ENCODE measurements around the gene CALHM6. TPM values are rescaled to one million over a fixed set of nuclear protein-coding genes. Genes with fewer than 3 reads are reported as not detected.

CALHM6 gene
- total and polyA plus RNA-seq, 12 donors = 1.1 to 55.3 (median 6.5) TPM

DNA sequence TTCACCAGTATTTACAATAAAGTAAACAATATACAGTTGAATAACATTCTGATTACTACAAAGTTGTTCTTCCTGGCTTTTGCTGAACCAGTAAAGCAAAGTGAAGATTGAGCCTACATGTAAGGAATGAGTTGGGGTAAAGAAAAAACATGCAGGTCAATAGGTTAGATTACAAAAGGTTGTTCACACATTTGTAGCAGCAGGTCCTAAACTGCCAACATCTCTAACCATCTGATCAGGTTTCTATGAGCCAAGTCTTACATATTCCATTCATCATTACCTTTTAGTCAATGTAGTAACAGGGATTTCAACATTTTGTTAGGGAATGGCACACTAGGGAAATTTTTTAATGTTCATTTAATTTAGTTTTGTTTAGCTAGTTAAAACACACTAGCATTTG lies 9.3 kb upstream of the CALHM6 start:
- Histone ChIP-seq H3K9me3 (replicated peaks in 1 of 3) (no peaks in the 10 kb centered on the region), H3K4me1 (replicated peaks in 1 of 2) (peaks cover 3 to 17% of the 10 kb centered on the region in 2 donors), H3K36me3 (replicated peaks in 1 of 2) (no peaks in the 10 kb centered on the region), H3K4me3 (no peak overlapping the region), H3K27ac (no peak overlapping the region), H3K27me3 (no peaks in the 10 kb centered on the region)
- intact Hi-C loops (cut with DNase I) = no loop called here
- TF ChIP-seq POLR2A (IDR thresholded peaks at IDR 0.05) = no peak
- TF ChIP-seq, protein P1, sequence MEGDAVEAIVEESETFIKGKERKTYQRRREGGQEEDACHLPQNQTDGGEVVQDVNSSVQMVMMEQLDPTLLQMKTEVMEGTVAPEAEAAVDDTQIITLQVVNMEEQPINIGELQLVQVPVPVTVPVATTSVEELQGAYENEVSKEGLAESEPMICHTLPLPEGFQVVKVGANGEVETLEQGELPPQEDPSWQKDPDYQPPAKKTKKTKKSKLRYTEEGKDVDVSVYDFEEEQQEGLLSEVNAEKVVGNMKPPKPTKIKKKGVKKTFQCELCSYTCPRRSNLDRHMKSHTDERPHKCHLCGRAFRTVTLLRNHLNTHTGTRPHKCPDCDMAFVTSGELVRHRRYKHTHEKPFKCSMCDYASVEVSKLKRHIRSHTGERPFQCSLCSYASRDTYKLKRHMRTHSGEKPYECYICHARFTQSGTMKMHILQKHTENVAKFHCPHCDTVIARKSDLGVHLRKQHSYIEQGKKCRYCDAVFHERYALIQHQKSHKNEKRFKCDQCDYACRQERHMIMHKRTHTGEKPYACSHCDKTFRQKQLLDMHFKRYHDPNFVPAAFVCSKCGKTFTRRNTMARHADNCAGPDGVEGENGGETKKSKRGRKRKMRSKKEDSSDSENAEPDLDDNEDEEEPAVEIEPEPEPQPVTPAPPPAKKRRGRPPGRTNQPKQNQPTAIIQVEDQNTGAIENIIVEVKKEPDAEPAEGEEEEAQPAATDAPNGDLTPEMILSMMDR (IDR thresholded peaks at IDR 0.05) = no peak
- no peak for DNase-seq

DNA sequence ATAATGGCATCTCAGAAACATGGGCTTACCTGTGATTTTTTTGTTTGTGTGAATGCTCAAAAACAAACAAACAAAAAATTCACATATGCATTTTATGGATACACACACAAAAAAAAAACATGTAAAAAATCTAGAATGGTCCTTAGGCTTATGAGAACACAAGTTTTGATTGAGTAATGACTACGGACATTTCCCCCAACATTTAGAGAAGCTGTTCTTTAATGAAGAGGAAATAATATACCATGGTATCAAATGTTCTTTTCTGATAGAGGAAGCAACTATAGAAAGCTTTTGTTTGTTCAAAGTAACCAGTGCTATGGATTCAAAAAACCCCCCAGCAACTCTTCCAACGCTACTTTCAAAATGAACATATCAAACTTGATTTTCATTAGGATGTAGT lies 8.6 kb upstream of the CALHM6 start:
- H3K4me3 ChIP-seq = no peak overlapping the region
- H3K4me1 ChIP-seq (replicated peaks in 1 of 2) = peaks cover 0 to 11% of the 10 kb centered on the region in 2 donors
- no peaks in the 10 kb centered on the region for H3K9me3 ChIP-seq (replicated peaks in 1 of 3)
- no peak overlapping the region for H3K27ac ChIP-seq
- DNase-seq = no peak
- no peaks in the 10 kb centered on the region for H3K27me3 ChIP-seq
- no peaks in the 10 kb centered on the region for H3K36me3 ChIP-seq (replicated peaks in 1 of 2)
- intact Hi-C loops (cut with DNase I) = no loop called here
- no peak for TF ChIP-seq POLR2A (IDR thresholded peaks at IDR 0.05)
- TF ChIP-seq, protein P1 (IDR thresholded peaks at IDR 0.05) = no peak
- 76 to 86% (median 82%) methylated on average over 2 of the region's 2 CpGs for WGBS, 4 donors

DNA sequence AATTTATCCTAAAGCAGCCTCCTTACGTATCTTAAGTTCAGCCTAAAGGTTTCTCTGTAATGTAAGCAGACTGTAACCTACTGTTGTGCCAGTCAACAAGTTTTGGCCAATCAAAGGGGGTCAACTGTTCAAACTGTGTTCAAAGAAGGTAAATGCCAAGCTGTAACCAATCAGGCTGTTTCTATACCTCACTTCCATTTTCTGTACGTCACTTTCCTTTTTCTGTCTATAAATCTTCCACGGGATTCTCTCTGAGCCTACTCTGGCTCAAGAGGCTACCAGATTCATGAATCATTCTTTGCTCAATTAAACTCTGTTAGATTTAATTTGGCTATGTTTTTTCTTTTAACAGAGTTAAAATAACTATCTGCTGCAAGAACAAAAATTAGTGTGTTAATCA lies 5.1 kb upstream of the CALHM6 start:
- Histone ChIP-seq H3K4me3 (no peak overlapping the region), H3K36me3 (replicated peaks in 1 of 2) (no peaks in the 10 kb centered on the region), H3K27me3 (no peaks in the 10 kb centered on the region), H3K27ac (no peak overlapping the region), H3K9me3 (replicated peaks in 1 of 3) (no peaks in the 10 kb centered on the region), H3K4me1 (replicated peaks in 1 of 2) (peaks cover 0 to 5% of the 10 kb centered on the region in 2 donors)
- intact Hi-C loops (cut with DNase I) = no loop called here
- no peak for DNase-seq
- no peak for TF ChIP-seq POLR2A (IDR thresholded peaks at IDR 0.05)
- TF ChIP-seq, protein P1 (IDR thresholded peaks at IDR 0.05) = no peak
- WGBS, 4 donors = 74 to 82% (median 78%) methylated on average over 3 of the region's 3 CpGs

DNA sequence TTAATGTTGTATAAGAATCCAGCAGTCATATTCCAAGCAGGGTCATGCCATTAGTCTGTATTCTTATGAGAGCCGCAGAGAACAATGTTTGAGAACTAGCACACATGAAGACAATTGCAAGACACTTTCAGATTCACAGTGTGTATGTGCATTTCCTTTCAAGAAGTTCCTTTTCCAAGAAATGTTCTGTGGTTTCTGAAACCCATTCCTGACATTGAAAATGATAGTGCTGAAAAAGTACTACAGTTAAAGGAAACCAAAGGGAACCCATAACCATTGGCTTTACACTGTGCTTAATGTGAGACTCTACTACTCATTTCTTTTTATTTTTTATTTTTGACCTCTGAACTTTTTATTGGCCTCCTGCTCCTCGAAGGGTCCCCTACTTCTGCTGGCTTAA lies 4.2 kb upstream of the CALHM6 start:
- TF ChIP-seq, protein P1 (IDR thresholded peaks at IDR 0.05) = no peak
- no peak for TF ChIP-seq POLR2A (IDR thresholded peaks at IDR 0.05)
- intact Hi-C loops (cut with DNase I) = no loop called here
- Histone ChIP-seq H3K27me3 (no peaks in the 10 kb centered on the region), H3K4me1 (replicated peaks in 1 of 2) (peaks cover 3 to 7% of the 10 kb centered on the region in 2 donors), H3K27ac (no peak overlapping the region), H3K36me3 (replicated peaks in 1 of 2) (no peaks in the 10 kb centered on the region), H3K4me3 (no peak overlapping the region), H3K9me3 (replicated peaks in 1 of 3) (no peaks in the 10 kb centered on the region)
- 69 to 86% (median 74%) methylated on average over 2 of the region's 2 CpGs for WGBS, 4 donors
- no peak for DNase-seq
